Stimulated activated CD8-positive, alpha-beta memory T cell treated with anti-CD3 and anti-CD28 coated beads, Interleukin-15, amount 100 ng/mL, for 1 hour (primary cell): ENCODE data around the gene LUZP2.

Source experiments
- DNase-seq: peaks from one replicate; pipeline ENCODE4 v3.0.0-alpha.2; 2020; ENCODE audit warnings: low read depth

Gene LUZP2

GRCh38 chr11:24567380-24567779, 70.5 kb downstream of the LUZP2 start:
- DNase-seq = no peak

GRCh38 chr11:24572376-24572775, 75.5 kb downstream of the LUZP2 start:
- no peak for DNase-seq

DNA sequence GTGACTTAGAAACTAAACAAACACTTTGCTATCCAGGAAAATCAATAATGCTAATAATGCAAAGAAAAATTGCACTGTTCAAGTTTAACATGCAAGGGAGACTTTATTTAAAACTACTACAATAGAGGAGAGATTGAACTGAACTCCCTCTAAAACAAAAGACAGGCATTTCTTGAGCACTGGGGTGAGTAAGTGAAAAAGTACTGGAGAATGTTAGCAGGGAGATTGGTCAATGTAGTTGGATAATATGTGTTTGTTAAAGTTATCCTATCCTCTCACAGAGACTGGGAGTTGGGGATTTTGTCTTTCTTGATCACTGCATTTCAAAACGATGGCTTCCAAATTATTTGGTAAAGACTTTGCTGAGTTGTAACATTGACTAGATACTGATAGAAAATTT, 77.6 kb downstream of the LUZP2 start:
- DNase-seq = no peak

GRCh38 chr11:24575392-24575791, 78.5 kb downstream of the LUZP2 start:
- DNase-seq = no peak

DNA sequence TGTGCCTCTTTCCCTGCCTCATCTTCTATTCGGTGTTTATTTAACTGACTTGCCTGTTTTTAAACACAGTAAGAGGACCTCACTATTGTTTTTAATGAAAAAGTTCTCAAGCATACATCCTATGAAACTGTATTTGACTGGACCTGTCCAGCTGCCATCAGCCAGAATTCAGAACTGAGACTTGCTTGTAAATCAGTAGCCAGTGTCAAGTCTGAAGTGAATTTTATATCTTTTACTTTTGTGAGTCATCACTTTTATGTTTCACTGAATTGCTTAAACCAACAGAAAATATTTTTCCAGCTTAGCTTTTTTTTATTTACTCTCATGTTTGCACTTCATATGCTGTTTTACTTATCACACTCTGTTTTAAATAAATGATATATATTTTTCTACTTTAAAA, 88.3 kb downstream of the LUZP2 start:
- DNase-seq = no peak

DNA sequence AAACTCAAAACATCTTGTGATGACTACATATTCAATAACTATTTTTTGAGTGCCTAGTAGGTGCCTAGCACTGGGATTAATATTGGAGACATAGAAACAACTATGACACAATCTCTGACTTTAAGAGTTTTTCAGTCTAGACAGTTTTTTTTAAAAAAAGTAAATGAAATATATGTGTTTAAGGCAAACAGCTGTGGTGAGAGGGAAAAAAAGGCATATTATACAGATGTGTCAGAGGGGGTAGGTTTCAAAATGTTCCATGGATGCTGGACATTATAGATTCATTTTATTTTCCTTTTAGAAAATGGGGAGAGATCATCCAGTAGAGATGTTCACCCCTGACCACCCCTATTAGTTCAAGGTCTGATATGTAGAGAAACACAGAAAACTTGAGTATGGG, 90.8 kb downstream of the LUZP2 start:
- DNase-seq = no peak

- no peak for DNase-seq
Observed at GRCh38 chr11:24588081-24588480, 91.2 kb downstream of the LUZP2 start.

GRCh38 chr11:24589064-24589463, 92.2 kb downstream of the LUZP2 start:
- DNase-seq = no peak

DNA sequence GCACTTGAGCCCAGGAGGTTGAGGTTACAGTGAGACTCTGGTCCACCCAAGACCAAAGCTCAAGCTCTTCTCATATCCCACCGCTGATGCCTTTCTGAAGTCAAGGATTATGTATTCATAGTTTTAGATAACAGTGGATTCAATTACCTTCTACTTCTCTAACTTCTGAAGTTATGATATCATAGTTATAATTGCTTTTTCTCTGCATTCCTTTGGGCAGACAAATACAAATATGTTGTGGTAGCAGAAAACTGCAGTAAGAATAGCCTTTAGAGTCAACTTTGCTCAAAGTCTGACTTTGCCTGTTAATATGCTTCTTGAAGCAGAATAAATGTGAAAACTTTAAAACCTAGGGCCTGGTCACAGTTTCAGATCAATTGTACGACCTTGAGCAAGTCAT, 94.4 kb downstream of the LUZP2 start:
- no peak for DNase-seq

DNA sequence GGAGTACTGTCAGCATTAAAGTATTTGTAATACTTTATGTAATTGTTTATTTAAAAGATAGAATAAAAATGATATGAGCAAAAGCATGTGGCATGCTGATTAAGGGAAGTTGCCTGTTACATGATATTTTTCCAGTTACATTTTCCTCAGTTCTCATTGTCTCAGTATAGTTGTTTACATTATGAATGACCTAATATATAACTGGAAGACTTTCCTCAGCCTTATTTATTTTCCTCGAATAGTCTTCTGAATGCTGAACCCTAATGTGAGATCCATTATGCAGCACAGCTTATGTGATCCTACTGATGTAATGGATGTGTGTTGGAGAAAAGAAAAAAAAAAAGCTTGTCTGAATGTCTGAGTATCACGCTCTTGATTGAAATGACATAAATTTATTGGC, 95.5 kb downstream of the LUZP2 start:
- no peak for DNase-seq

DNA sequence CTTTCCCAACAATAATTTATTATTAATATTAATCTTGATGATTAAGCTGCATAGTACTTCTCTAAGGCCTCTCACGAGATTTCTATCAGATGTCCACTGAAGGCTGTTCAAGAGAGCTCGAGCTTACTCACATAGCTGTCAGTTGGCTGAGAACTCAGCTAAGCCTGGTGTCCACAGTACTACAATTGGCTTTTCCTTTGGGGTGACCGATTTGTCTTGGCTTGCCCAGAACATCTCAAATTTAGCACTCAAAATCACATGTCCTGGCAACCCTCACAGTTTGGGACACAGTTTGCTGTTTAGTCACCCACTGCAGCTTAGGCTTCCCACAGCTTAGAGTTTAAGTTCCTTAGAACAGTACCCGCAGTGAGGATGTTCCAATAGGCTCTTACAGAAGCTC, 96.5 kb downstream of the LUZP2 start:
- no peak for DNase-seq

GRCh38 chr11:24594401-24594800, 97.5 kb downstream of the LUZP2 start:
- no peak for DNase-seq

DNA sequence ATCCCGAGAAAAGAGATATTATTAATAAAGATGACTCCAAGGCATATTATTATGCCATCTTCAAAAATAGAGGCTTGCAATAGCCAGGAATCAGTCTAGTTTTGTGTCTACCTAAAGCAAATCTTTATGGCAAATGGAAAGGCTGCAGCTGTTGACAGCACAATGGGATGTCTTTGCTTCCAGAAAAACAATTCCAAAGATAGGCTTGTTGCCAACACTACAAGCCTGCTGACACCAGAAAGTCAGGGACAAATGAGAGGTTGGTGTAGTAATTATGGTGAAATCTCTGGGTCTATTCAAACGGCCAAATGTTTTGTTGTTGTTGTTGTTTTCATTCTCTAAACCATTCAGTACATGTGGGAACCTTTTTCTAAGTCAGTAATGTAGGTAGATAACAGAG, 101.8 kb downstream of the LUZP2 start:
- no peak for DNase-seq

GRCh38 chr11:24609192-24610119, 112.6 kb downstream of the LUZP2 start:
- no peak for DNase-seq

GRCh38 chr11:24615451-24616160, 118.8 kb downstream of the LUZP2 start:
- no peak for DNase-seq

GRCh38 chr11:24617856-24618255, 121.0 kb downstream of the LUZP2 start:
- DNase-seq = no peak

GRCh38 chr11:24619900-24620299, 123.0 kb downstream of the LUZP2 start:
- no peak for DNase-seq

GRCh38 chr11:24622262-24622661, 125.4 kb downstream of the LUZP2 start:
- no peak for DNase-seq

DNA sequence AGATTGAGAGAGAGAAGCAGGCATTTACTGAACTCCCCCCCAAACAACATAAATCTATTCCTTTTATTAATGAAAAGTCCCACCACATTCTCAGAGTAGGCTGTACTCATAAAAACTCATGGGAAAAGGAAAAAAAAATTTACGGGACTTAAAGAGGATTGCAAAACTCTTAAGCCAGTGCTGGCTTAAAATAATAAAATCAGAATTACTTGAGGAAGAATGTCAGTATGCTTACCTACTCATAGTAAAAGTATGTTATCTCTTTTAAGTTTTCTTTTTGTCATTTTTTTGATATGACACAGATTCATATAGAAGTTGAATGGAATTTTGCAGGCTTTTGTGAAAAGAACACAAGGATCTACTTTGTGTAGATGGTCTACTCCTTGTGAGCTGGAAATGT, 126.3 kb downstream of the LUZP2 start:
- DNase-seq = no peak

- no peak for DNase-seq
Observed at GRCh38 chr11:24624432-24624831, 127.6 kb downstream of the LUZP2 start.

DNA sequence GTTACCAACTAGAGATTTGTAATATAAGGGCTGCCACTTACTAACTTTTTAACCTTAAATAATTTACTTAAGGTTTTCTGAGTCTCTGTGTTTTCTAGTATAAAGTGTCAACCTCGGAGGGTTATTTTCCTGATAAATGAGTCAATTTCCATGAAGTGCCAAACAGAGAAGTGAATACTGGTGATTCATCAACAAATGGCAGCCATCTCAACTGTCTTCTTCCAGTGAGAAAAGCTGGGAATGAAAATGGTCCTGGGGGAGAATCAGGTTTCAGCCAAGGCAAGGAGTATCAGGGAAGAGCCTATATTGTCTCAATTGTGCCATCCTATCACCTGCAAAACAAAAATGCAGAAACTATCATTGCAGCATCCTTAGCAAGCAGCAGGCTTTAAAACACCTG, 129.1 kb downstream of the LUZP2 start:
- no peak for DNase-seq

DNA sequence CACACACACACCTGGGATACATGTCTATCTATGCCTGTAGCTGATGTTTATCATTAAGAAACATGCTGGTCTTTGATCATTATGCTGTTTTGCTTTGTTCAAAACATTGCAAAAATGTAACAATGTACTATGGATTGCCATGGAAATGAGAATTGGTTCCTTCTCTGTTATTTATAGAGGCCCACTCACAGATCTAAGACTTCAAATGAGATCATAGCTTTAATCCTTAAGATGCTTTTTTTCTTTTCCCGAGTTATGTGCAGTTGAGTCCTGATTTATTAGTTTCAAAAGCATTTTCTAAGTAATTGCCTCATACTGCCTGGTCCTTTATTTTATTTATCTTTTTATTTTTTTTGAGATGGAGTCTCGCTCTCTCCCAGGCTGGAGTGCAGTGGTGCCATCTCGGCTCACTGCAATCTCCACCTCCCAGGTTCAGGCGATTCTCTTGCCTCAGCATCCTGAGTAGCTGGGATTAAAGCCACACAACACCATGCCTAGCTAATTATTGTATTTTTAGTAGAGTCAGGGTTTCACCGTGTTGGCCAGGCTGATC, 131.4 kb downstream of the LUZP2 start:
- DNase-seq = no peak

GRCh38 chr11:24634606-24635160, 137.8 kb downstream of the LUZP2 start:
- DNase-seq = no peak
